Measurements from ENCODE around the gene ASCC3.
A peak's percentile ranks its signal among the peaks of the same experiment; 100 is the strongest.
"Not testable (repeated sequence)": the region's sequence is repeated elsewhere in the genome, so short reads cannot be mapped to it uniquely, and the experiment has no call there.

Gene ASCC3

GRCh38 chr6:100880853-100881706, at the start of gene ASCC3:
Gene ASCC3, minus strand, starts transcription at chr6:100881329. Its CDS starts 13,332 bp downstream, at chr6:100867997.
- DNase-seq = peak; percentile 28 to 91 (median 82)

GRCh38 chr6:100925749-100926148, 44.6 kb upstream of the ASCC3 start:
- no peak for DNase-seq

GRCh38 chr6:100924534-100925227, 43.6 kb upstream of the ASCC3 start:
- no peak for DNase-seq

GRCh38 chr6:100923481-100924165, 42.5 kb upstream of the ASCC3 start:
- no peak for DNase-seq

- no peak for DNase-seq
Measured at GRCh38 chr6:100920028-100920605, 39.0 kb upstream of the ASCC3 start.

- no peak for DNase-seq
Measured at GRCh38 chr6:100918152-100918551, 37.0 kb upstream of the ASCC3 start.

GRCh38 chr6:100915876-100916275, 34.7 kb upstream of the ASCC3 start:
- DNase-seq = no peak

- DNase-seq = no peak
Measured at GRCh38 chr6:100913400-100914276, 32.5 kb upstream of the ASCC3 start.

GRCh38 chr6:100906325-100906724, 25.2 kb upstream of the ASCC3 start:
- no peak for DNase-seq

- no peak for DNase-seq
Measured at GRCh38 chr6:100905067-100905466, 23.9 kb upstream of the ASCC3 start.

- DNase-seq = no peak
Measured at GRCh38 chr6:100904316-100904715, 23.2 kb upstream of the ASCC3 start.

- DNase-seq = no peak
Measured at GRCh38 chr6:100901582-100901981, 20.5 kb upstream of the ASCC3 start.

GRCh38 chr6:100899202-100899601, 18.1 kb upstream of the ASCC3 start:
- no peak for DNase-seq

GRCh38 chr6:100897671-100898070, 16.5 kb upstream of the ASCC3 start:
- DNase-seq = no peak

- DNase-seq = no peak
Measured at GRCh38 chr6:100893743-100894142, 12.6 kb upstream of the ASCC3 start.

GRCh38 chr6:100892693-100893092, 11.6 kb upstream of the ASCC3 start:
- no peak for DNase-seq

- no peak for DNase-seq
Measured at GRCh38 chr6:100892116-100892515, 11.0 kb upstream of the ASCC3 start.

- no peak for DNase-seq
Measured at GRCh38 chr6:100891079-100891478, 9.9 kb upstream of the ASCC3 start.

- not testable (repeated sequence) for DNase-seq
Measured at GRCh38 chr6:100890646-100891045, 9.5 kb upstream of the ASCC3 start.

GRCh38 chr6:100889351-100889750, 8.2 kb upstream of the ASCC3 start:
- DNase-seq = peak in 1 of 14 donors; percentile 48

- DNase-seq = no peak
Measured at GRCh38 chr6:100886076-100886475, 4.9 kb upstream of the ASCC3 start.

- no peak for DNase-seq
Measured at GRCh38 chr6:100883347-100883746, 2.2 kb upstream of the ASCC3 start.

Data from C1 segment of cervical spinal cord (tissue), 14 donors.